ENCODE data around the gene KDELR3.

The KDELR3 gene

GRCh38 chr22:38467904-38468442, at the start of gene KDELR3:
TSS of gene KDELR3 (plus strand) at chr22:38468096. CDS start at chr22:38468234, 138 bp downstream.
- peak; percentile 62 for DNase-seq

GRCh38 chr22:38418589-38418988, 49.3 kb upstream of the KDELR3 start:
- no peak for DNase-seq

- DNase-seq = peak; percentile 11
Observed at GRCh38 chr22:38419121-38419857, 48.6 kb upstream of the KDELR3 start.

GRCh38 chr22:38419858-38420160, 48.1 kb upstream of the KDELR3 start:
- peak; percentile 21 for DNase-seq

DNA sequence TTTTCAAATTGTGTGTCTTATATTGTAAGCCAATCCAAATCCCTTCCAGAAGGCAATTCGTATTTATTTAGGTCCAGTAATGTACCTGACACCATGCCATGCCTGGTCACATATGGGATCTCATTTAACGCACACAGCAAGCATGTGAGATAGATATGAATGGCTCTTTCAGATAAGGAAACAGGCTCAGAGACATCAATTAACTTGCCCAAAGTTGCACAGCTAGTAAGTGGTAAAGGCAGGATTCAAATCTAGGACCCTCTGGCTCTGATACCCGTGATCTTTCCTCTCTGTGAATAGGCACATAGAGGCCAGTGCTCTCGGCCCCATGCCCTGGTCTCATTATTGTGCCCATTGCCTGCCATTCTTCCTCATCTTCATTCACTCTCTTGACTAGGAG, 47.2 kb upstream of the KDELR3 start:
- no peak for DNase-seq

- DNase-seq = peak; percentile 13
Observed at GRCh38 chr22:38422611-38423511, 45.0 kb upstream of the KDELR3 start.

DNA sequence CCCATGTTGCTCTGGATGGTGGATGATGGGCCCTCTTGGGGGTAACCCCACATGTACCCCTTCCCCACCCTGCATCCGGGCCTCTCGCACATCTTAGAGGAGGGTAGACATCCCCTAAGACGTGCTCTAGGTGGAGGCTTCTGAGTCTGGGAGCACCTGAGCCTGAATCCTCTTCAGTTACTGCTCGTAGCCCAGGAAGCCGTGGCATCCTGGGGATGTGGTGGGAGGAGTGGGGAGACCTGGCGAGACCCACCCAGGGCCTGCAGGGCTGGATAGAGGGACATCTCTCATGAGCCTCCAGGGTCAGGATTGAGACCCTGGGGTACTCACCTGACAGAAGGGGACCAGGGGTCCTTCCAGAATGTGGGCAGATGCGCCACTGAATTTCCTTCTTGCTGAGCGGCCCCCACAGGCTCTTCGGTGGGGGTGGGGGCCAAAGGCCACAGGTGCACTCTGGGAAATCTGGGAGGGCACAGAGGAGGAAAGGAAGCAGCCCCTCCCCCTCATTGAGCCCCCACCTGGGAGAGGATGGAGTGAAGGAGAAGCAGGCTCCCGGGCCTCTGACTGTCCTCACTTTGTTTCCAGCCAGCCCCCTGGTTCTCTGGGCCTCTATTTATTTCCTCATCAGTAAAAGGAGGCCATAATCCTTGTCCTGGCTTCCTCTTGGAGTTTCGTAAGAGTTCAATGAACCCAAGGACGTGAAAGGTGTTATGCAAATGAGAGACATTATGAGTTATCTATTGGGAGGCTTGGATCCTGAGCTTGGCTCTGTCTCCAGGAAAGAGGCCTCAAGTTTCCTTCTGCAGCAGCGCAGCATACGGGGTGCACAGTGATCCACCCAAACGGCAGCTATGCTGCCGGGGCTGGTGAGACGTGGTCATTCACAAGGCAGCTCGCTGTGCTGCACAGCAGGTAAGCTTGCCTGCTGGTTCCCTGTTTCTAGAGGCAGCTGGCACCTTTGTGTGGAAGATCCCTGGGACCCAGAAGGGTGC, 44.1 kb upstream of the KDELR3 start:
- DNase-seq = no peak

DNA sequence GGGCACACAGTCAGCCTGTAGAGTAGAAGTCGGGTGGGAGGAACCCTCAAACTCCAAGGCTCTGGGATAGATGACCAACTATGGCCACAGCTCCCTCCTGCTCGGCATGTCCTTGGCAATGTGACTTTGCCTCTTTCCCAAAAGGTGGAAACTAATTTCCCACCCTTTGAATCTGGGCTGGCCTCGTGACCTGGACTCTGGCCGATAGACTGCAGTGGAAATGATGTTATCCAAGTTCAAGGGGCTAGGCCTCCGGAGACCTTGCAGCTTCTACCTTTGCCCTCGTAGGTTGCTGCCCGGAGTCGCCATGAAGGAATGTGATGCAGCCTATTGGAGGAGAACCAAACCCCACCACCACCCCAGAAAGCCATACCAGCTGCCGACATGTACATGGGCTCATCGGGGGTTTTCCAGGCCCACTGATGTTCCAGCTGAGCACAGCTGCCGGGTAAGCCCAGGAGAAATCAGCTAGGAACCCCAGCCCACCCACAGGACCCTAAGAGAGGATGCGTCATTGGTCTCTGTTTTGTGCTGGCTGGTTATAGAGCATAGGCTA, 43.3 kb upstream of the KDELR3 start:
- DNase-seq = no peak

- no peak for DNase-seq
Observed at GRCh38 chr22:38426628-38427027, 41.3 kb upstream of the KDELR3 start.

GRCh38 chr22:38427465-38427864, 40.4 kb upstream of the KDELR3 start:
- no peak for DNase-seq

DNA sequence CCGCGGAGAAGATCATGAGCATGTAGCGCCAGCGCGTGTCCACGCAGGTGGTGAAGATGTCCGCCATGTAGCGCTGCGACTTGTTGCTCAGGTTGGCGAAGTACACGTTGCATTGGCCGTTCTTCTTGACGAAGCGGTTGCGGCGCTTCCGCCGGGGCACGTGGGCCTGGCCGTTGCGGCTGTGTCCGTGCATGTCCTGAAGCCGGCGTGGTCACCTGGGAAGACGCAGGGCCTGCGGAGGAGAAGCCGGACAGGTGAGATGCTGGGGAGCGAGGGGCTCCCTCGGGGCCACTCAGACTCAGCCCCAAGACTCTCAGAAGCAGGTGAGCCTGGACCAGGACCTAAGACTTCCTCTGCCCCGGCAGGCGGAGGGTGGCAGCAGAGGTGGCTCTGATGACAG, 40.0 kb upstream of the KDELR3 start:
- DNase-seq = no peak

- DNase-seq = no peak
Observed at GRCh38 chr22:38428714-38429113, 39.2 kb upstream of the KDELR3 start.

- DNase-seq = peak; percentile 76
Observed at GRCh38 chr22:38429499-38430068, 38.3 kb upstream of the KDELR3 start.

DNA sequence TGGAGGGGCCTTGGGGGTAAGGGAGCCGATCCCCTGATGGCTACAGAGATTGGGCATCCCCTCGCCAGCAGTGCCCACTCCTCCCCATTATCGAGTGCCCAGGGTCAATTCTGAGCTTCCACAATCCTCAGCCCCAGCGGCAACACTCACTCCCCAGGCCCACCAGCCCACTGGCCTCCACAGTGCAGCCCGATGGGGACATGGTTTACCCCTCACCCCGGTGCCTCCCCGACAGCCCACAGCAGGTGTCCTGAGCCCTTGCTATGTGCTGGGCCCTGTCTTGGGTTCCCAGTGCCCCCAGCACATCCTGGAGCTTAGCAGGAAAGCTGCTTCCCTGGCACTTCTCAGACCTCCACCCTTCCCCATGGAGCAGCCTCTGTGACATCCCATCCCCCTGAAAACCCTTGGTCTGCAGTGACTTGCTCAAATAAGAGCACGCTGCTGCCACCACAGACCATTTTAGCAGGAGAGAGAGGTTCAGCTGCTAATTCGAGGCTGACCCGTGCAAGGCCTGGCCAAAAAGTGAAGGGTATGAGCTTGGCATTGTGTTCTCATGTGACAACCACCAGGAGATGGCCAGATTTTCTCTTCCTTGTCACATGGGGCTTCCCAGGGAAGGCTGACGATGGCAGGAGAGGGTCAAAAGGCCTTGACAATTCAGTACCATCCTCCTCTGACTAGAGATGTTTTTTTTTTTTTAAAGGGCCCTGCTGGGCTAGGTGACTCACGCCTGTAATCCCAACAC, 36.5 kb upstream of the KDELR3 start:
- DNase-seq = peak; percentile 25

GRCh38 chr22:38432264-38432663, 35.6 kb upstream of the KDELR3 start:
- DNase-seq = peak; percentile 57

DNA sequence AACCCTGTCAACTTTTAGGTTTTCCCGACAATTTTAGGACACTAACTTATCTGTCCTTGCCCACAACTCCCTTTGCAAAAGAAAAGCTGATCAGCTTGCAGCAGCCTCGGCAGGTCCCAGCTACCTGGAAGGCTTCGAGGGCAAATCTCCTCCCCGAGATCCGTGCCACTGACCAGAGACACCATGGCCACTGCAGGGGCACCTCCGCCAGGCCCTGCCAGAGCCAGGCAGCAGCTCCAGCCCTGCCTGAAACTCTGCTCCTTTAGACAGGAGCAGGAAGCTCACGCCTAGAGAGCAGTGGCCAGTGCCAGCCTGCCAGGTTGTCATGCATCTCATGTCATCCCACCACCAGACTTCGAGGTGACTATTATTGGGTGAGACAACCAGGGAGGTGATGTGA, 34.0 kb upstream of the KDELR3 start:
- DNase-seq = no peak

GRCh38 chr22:38435010-38435409, 32.9 kb upstream of the KDELR3 start:
- no peak for DNase-seq

GRCh38 chr22:38435965-38436364, 31.9 kb upstream of the KDELR3 start:
- DNase-seq = no peak

DNA sequence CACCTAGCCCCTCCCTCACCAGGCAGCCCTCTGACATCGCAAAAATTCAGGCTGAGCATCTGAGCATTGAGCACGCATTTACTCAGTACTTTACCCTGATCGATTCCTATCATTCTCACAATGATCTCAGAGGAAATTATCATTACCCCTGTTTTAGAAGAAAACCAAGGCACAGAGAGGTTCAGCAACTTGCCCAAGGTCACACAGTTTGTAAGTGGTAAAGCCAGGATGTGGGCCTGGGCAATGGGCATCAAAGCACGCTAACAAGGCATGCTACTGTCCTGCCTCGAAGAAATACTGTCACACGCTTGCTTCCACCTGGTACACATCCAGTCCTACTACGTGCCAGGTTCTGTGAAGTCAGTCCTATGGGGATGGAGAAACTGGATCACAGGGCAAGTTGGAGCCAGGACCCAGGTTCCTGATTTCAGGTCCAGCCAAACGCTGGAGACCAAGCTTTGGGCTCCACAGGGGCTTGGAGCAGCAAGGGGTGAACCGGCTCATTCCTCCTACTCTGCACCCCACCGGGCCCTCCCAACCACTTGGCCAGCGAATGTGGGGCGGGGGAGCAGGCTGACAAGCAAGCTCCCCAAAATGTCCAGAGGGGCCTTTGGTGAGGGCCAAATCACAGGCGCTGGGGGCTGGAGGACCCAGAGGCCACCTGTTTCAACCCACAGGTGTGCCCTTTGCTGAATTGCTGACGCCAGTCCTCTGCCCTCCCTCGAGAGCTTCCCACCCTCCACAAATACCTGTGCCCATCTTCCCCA, 31.1 kb upstream of the KDELR3 start:
- DNase-seq = no peak

DNA sequence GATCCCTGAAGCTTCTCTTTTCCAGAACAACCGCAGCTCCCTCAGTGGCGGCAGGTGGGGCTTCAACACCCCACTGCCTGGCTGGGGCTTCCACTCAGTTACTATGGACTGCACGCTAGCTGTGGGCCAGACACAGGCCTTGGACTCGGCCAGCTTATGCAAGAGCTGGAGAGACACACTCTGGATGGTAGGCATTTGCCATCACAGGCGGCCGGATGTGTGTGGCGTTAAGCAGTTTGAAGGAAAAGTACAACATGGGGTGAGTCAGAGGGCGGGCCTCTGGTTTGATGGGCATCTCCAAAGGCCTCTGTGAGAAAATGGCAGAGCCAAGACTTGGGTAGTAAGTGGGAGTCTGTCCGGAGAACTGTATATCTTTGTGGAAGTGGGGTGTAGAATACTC, 30.5 kb upstream of the KDELR3 start:
- no peak for DNase-seq

Data from eye (tissue), 1 donor.